SU-DHL-6 (cell line): ENCODE results near the gene GLG1.

Source experiments
- CTCF ChIP-seq: fragments of 200-600 bp; sonication (generic); IDR thresholded peaks from one replicate; pipeline ENCODE4 v1.5.1; 2017; ENCODE audit warnings: antibody characterized with exemption, mild to moderate bottlenecking, low read length, moderate library complexity; ENCODE audit not compliant: insufficient read depth, poor library complexity, severe bottlenecking
- EZH2phosphoT487 ChIP-seq: fragments of 200-600 bp; sonication (generic), shearing (Covaris generic); conservative IDR thresholded peaks from 2 replicates; pipeline ENCODE4 v1.6.1; 2018; ENCODE audit warnings: mild to moderate bottlenecking, antibody characterized with exemption, low read length, moderate library complexity, mixed read lengths

GRCh38 chr16:74451951-74452758 lies 154.8 kb downstream of the GLG1 start:
- no peak for TF ChIP-seq CTCF
- TF ChIP-seq EZH2phosphoT487: no peak
